HEK293 (cell line): ENCODE results near the gene TSPAN11.

Experiments used
- CTCF ChIP-seq: fragments of 450-650 bp; formaldehyde crosslinking; IDR thresholded peaks from 2 replicates; pipeline ENCODE4 v1.5.1; 2016; ENCODE audit warnings: missing biosample characterization, missing genetic modification characterization
- RBAK ChIP-seq: fragments of 450-650 bp; formaldehyde crosslinking; IDR thresholded peaks from 2 replicates; pipeline ENCODE4 v1.5.1; 2016; ENCODE audit warnings: missing biosample characterization, missing genetic modification characterization
- YY1 ChIP-seq: fragments of 450-650 bp; formaldehyde crosslinking; IDR thresholded peaks from 2 replicates; pipeline ENCODE4 v1.5.1; 2018; ENCODE audit warnings: missing biosample characterization, missing genetic modification characterization
- ZNF37A ChIP-seq: fragments of 450-650 bp; IDR thresholded peaks from 2 replicates; pipeline ENCODE4 v1.5.1; 2018; ENCODE audit warnings: missing biosample characterization, missing genetic modification characterization
- ZNF660 ChIP-seq: fragments of 450-650 bp; IDR thresholded peaks from 2 replicates; pipeline ENCODE4 v1.5.1; 2018; ENCODE audit warnings: missing biosample characterization, mild to moderate bottlenecking, missing genetic modification characterization

- TF ChIP-seq ZNF660, result no peak
- no peak for TF ChIP-seq CTCF (tag by site-specific recombination)
- TF ChIP-seq ZNF37A (tag by site-specific recombination), result no peak
- no peak for TF ChIP-seq YY1 (tag by site-specific recombination)
- TF ChIP-seq RBAK (tag by site-specific recombination), result no peak
These were observed 823 bp upstream of the TSPAN11 start for GRCh38 chr12:30925607-30926242.
